ENCODE data around the gene CHRND. TPM values are rescaled to one million over a fixed set of nuclear protein-coding genes. Genes with fewer than 3 reads are reported as not detected.

The CHRND gene
- total RNA-seq, 1 donor from 2014 or later, result not detected

DNA sequence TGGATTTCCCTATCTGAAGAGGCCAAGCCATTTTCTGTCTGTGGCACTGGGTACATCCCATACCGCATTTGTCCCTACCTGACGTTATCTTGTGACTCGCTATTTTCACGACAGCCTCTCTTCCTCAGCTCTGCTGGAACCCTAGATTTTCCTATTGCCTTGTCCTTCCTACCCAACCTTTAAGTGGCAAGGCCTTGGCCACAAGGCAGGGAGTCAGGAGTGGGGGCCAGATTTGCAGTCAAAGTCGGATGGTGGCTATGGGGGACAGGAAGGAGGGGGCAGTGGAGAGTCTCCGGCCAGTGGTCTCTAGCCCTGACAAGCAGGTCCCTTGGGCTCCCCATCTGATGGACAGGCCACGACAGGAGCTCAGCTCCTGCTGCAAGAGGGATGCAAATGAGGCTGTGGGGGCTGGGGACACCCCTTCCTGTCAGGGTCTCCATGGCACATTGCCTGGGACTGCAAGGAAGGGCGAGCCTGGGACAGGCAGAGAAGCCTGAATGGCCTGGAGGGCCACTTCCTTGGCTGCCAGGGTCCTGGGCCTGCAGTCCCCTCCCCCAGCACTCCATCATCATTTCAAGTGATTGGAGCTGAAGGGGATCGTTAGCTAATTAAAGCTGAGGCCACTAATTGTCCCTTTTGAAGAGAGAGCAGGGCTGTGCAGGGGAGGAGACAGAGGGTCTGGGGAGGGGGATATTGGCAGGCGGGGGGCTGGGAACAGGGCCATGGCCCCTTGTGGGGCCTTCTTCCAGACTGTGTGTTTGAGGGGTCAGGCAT is 32.1 kb upstream of the CHRND start:
- TF ChIP-seq, protein P1, sequence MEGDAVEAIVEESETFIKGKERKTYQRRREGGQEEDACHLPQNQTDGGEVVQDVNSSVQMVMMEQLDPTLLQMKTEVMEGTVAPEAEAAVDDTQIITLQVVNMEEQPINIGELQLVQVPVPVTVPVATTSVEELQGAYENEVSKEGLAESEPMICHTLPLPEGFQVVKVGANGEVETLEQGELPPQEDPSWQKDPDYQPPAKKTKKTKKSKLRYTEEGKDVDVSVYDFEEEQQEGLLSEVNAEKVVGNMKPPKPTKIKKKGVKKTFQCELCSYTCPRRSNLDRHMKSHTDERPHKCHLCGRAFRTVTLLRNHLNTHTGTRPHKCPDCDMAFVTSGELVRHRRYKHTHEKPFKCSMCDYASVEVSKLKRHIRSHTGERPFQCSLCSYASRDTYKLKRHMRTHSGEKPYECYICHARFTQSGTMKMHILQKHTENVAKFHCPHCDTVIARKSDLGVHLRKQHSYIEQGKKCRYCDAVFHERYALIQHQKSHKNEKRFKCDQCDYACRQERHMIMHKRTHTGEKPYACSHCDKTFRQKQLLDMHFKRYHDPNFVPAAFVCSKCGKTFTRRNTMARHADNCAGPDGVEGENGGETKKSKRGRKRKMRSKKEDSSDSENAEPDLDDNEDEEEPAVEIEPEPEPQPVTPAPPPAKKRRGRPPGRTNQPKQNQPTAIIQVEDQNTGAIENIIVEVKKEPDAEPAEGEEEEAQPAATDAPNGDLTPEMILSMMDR (IDR thresholded peaks at IDR 0.05; ENCODE audit: borderline replicate concordance), result no peak
- Histone ChIP-seq H3K27me3 (ENCODE audit: low read depth) (peaks cover 27% of the 10 kb centered on the region), H3K4me3 (no peak overlapping the region), H3K9me3 (replicated peaks) (no peaks in the 10 kb centered on the region), H3K27ac (replicated peaks) (no peak overlapping the region), H3K36me3 (no peaks in the 10 kb centered on the region), H3K4me1 (no peaks in the 10 kb centered on the region)
- DNase-seq, result no peak
- intact Hi-C loops (cut with micrococcal nuclease), result no loop called here

DNA sequence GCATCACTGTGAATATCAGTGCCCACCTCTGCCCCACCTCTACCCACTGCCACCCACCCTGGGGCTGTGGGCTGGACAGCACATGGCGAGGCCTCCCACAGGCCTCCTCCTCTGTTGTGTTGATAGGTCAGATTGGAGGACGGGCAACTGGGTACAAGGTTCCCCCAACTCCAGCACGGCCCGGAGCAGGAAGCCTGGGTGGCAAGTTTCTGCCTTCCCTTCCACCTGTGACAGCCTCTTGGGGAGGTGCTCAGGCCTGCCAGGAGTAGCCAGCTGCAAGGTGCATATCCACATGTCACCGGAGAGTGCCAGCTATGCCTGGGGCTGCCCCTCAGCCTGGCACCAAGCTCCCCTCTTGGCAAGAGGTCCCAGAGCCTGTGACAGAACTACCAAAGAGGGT is 31.4 kb upstream of the CHRND start:
- Histone ChIP-seq H3K9me3 (replicated peaks) (no peaks in the 10 kb centered on the region), H3K27ac (replicated peaks) (no peak overlapping the region), H3K27me3 (ENCODE audit: low read depth) (peaks cover 23% of the 10 kb centered on the region), H3K4me3 (no peak overlapping the region), H3K36me3 (no peaks in the 10 kb centered on the region), H3K4me1 (no peaks in the 10 kb centered on the region)
- TF ChIP-seq, protein P1 (IDR thresholded peaks at IDR 0.05; ENCODE audit: borderline replicate concordance), result no peak
- DNase-seq, result no peak
- intact Hi-C loops (cut with micrococcal nuclease), result no loop called here

DNA sequence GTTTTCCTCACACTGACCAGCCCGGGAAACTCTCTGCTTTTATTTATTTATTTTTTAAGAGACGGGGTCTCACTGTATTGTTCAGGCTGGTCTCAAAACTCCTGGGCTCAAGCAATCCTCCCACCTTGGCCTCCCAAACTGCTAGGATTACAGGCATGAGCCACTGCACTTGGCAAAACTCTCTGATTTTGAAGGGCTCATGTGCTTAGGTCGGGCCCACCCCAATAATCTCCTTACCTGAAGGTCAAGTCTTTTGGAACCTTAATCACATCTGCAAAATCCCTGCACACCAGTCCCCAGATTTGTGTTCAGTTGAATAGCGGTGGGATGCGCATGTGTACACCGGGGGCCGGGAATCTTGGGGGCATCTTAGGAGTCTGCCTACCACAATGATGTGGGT is 30.7 kb upstream of the CHRND start:
- TF ChIP-seq, protein P1 (IDR thresholded peaks at IDR 0.05; ENCODE audit: borderline replicate concordance), result no peak
- H3K36me3 ChIP-seq, result no peaks in the 10 kb centered on the region
- H3K4me3 ChIP-seq, result no peak overlapping the region
- H3K27me3 ChIP-seq (ENCODE audit: low read depth), result peaks cover 16% of the 10 kb centered on the region
- no peaks in the 10 kb centered on the region for H3K9me3 ChIP-seq (replicated peaks)
- no peaks in the 10 kb centered on the region for H3K4me1 ChIP-seq
- no peak for DNase-seq
- intact Hi-C loops (cut with micrococcal nuclease), result no loop called here
- no peak overlapping the region for H3K27ac ChIP-seq (replicated peaks)

DNA sequence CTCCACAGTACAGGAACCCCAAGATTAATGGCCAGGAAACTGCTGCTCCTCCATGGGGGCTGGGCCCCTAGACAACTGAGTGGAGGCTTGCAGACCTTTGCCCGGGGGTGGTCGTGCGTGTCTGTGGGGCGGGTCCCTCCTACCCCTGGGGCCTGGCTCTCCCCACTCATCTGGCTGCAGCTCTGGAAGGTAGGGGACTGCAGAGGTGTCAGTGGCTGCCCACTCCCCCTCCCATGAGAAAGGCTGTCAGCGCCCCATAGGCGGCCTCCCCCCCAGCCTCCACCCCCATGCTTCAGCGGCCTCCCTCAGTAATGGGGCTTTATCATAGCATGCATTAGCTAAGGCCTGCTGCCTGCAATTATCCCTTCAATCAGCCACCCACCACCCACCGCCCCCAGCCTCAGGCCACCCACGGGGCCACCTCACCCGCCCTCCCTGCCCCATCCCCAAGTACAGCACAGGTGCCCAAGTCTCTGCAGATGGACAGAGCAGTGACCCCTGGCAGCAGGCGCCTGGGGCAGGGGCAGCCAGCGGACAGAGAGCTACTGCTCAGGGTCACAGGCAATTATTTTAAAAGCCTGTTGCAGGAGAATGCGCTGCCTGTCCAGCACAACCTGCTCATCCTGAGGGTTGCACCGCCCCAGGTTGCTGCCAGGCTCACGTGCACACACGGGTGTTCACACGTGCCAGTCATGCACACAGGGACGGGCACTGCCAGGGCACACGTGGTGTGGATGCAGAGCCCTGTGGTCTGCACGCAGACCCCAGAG is 29.3 kb upstream of the CHRND start:
- Histone ChIP-seq H3K27ac (replicated peaks) (no peak overlapping the region), H3K27me3 (ENCODE audit: low read depth) (peaks cover 15% of the 10 kb centered on the region), H3K9me3 (replicated peaks) (no peaks in the 10 kb centered on the region), H3K4me3 (no peak overlapping the region), H3K4me1 (peaks cover 4% of the 10 kb centered on the region), H3K36me3 (no peaks in the 10 kb centered on the region)
- no peak for DNase-seq
- TF ChIP-seq, protein P1 (IDR thresholded peaks at IDR 0.05; ENCODE audit: borderline replicate concordance), result no peak
- intact Hi-C loops (cut with micrococcal nuclease), result no loop called here

DNA sequence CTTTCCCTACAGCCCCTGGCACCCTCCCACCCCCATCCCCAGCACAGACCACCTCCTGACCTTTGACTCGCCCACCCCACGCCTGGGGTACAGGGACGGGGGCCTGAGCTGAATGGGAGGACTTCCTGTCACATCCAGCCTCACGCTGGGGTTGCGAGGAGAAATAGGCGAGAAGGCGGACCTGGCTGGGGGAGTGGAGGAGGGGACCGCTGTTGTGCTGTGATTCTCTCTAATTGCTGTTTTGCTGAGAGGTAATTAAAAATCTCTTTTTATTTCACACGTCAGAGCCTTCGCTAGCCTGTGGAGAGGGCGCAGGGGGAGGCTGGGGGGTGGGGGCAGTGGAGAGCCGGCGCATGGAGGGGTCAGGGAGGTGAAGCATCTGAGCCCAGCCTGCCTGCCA is 28.6 kb upstream of the CHRND start:
- intact Hi-C loops (cut with micrococcal nuclease), result no loop called here
- no peak for DNase-seq
- TF ChIP-seq, protein P1 (IDR thresholded peaks at IDR 0.05; ENCODE audit: borderline replicate concordance), result no peak
- H3K27ac ChIP-seq (replicated peaks), result no peak overlapping the region
- H3K27me3 ChIP-seq (ENCODE audit: low read depth), result peaks cover 21% of the 10 kb centered on the region
- no peaks in the 10 kb centered on the region for H3K36me3 ChIP-seq
- H3K9me3 ChIP-seq (replicated peaks), result no peaks in the 10 kb centered on the region
- no peak overlapping the region for H3K4me3 ChIP-seq
- H3K4me1 ChIP-seq, result peaks cover 11% of the 10 kb centered on the region

Measured in left ventricle myocardium inferior (tissue), 1 donor.